Fibroblast of lung (primary cell): Measurements from ENCODE around the gene TRAPPC3L. TPM values are rescaled to one million over a fixed set of nuclear protein-coding genes. Genes with fewer than 3 reads are reported as not detected.

ENCODE experiments used
- DNase-seq, 2 donors: peaks; one replicate each; pipeline versions ENCODE4 v3.0.0 to v3.0.0-alpha.2; 2010; ENCODE audit warnings: low read depth in 2 of 2
- H2AFZ ChIP-seq: 2 replicates; pipeline ENCODE4 v1.5.1; 2012; ENCODE audit warnings: low read length, control low read depth, inconsistent platforms
- H3K27ac ChIP-seq: 2 replicates; pipeline ENCODE4 v1.5.1; 2011; ENCODE audit warnings: low read length, control low read depth; ENCODE audit not compliant: insufficient read depth
- H3K27me3 ChIP-seq: 2 replicates; pipeline ENCODE4 v1.5.1; 2011; ENCODE audit warnings: mild to moderate bottlenecking, low read length; ENCODE audit not compliant: control insufficient read depth, insufficient read depth
- H3K36me3 ChIP-seq: 2 replicates; pipeline ENCODE4 v1.5.1; 2011; ENCODE audit warnings: low read length; ENCODE audit not compliant: control insufficient read depth, insufficient read depth
- H3K4me1 ChIP-seq: 2 replicates; pipeline ENCODE4 v1.5.1; 2011; ENCODE audit warnings: low read length; ENCODE audit not compliant: control insufficient read depth, insufficient read depth; ENCODE audit errors: extremely low read depth
- H3K4me2 ChIP-seq: 2 replicates; pipeline ENCODE4 v1.5.1; 2011; ENCODE audit warnings: low read length, control low read depth; ENCODE audit not compliant: insufficient read depth; ENCODE audit errors: extremely low read depth
- H3K4me3 ChIP-seq, 4 experiments: fragments of 200-600 bp in 1 of 4; sonication (generic) in 1 of 4; replicated peaks in 1 of 4; 2 replicates each; pipeline ENCODE4 v1.5.1; 2011 to 2016; ENCODE audit warnings: low read length in 4 of 4, low read depth in 3 of 4, mild to moderate bottlenecking in 3 of 4, control low read depth in 2 of 4, inconsistent platforms in 1 of 4, mixed read lengths in 1 of 4; ENCODE audit not compliant: insufficient read depth in 1 of 4; ENCODE audit errors: control extremely low read depth in 1 of 4
- H3K79me2 ChIP-seq: 2 replicates; pipeline ENCODE4 v1.5.1; 2012; ENCODE audit warnings: mild to moderate bottlenecking, low read length, inconsistent platforms; ENCODE audit not compliant: control insufficient read depth, insufficient read depth
- H3K9ac ChIP-seq: 2 replicates; pipeline ENCODE4 v1.5.1; 2011; ENCODE audit warnings: mild to moderate bottlenecking, low read length, control low read depth; ENCODE audit not compliant: insufficient read depth
- H3K9me3 ChIP-seq: 2 replicates; pipeline ENCODE4 v1.5.1; 2012; ENCODE audit warnings: low read depth, low read length; ENCODE audit not compliant: control insufficient read depth, insufficient read depth
- H4K20me1 ChIP-seq: 2 replicates; pipeline ENCODE4 v1.5.1; 2011; ENCODE audit warnings: low read length; ENCODE audit not compliant: control insufficient read depth, insufficient read depth; ENCODE audit errors: extremely low read depth
- CTCF ChIP-seq, 2 donors: IDR thresholded peaks in 1 of 2; conservative IDR thresholded peaks in 1 of 2; 1 replicate in 1 of 2; 2 replicates in 1 of 2; pipeline ENCODE4 v1.5.1; 2011 to 2012; ENCODE audit warnings: low read length in 2 of 2, control low read depth in 1 of 2, inconsistent platforms in 1 of 2, low read depth in 1 of 2, mild to moderate bottlenecking in 1 of 2
- EZH2 ChIP-seq: IDR thresholded peaks from 2 replicates; pipeline ENCODE4 v1.5.1; 2012; ENCODE audit warnings: low read length, control low read depth, mild to moderate bottlenecking; ENCODE audit errors: missing control alignments
- polyA plus RNA-seq, 2 donors: library from polyadenylated mRNA; depleted of rRNA in 1 of 2; stranded (reverse) in 1 of 2; unstranded in 1 of 2; fragments of >200 nt; gene quantifications; 2 replicates each; pipeline ENCODE4 v1.2.1, GENCODE V29; 2011 to 2012; ENCODE audit warnings: missing spikeins in 1 of 2
- total RNA-seq: library from RNA; depleted of rRNA; stranded (reverse); fragments of >200 nt; gene quantifications from 2 replicates; pipeline ENCODE4 v1.2.1, GENCODE V29; 2014

TRAPPC3L gene
- total and polyA plus RNA-seq, 2 donors (not counting 1 experiment from before 2014, with no cell fraction given): under 0.01 to 0.05 TPM

GRCh38 chr6:116513224-116513875 lies 32.1 kb downstream of the TRAPPC3L start:
- Histone ChIP-seq H3K79me2 (peaks cover 11% of the 10 kb centered on the region), H3K27me3 (no peaks in the 10 kb centered on the region), H2AFZ (no peak overlapping the region), H3K36me3 (peaks cover 2% of the 10 kb centered on the region), H3K4me1 (no peaks in the 10 kb centered on the region), H3K4me3 (peak overlapping the region; percentile 61 to 81 (median 68)), H3K9ac (no peak overlapping the region), H3K9me3 (no peaks in the 10 kb centered on the region), H3K4me2 (peak overlapping the region; percentile 98), H4K20me1 (no peaks in the 10 kb centered on the region), H3K27ac (no peak overlapping the region)
- no peak for DNase-seq
- TF ChIP-seq CTCF (conservative IDR thresholded peaks at IDR 0.05 in 1 of 2, IDR thresholded peaks at IDR 0.05 in 1 of 2; ENCODE audit: low read depth in 1 of 2, low read length in 2 of 2): no peak
- no peak for TF ChIP-seq EZH2

- Histone ChIP-seq H3K79me2 (peaks cover 11% of the 10 kb centered on the region), H3K4me2 (peak overlapping the region; percentile 98), H2AFZ (no peak overlapping the region), H3K4me3 (peak overlapping the region; percentile 61 to 81 (median 68)), H3K36me3 (peaks cover 2% of the 10 kb centered on the region), H3K27ac (peak overlapping the region; percentile 93), H3K9ac (peak overlapping the region; percentile 21), H3K9me3 (no peaks in the 10 kb centered on the region), H3K4me1 (no peaks in the 10 kb centered on the region), H3K27me3 (no peaks in the 10 kb centered on the region), H4K20me1 (no peaks in the 10 kb centered on the region)
- TF ChIP-seq EZH2 (no peak), CTCF (conservative IDR thresholded peaks at IDR 0.05 in 1 of 2, IDR thresholded peaks at IDR 0.05 in 1 of 2; ENCODE audit: low read depth in 1 of 2, low read length in 2 of 2) (no peak)
- no peak for DNase-seq
These were observed 32.8 kb downstream of the TRAPPC3L start for GRCh38 chr6:116512734-116513133.

- Histone ChIP-seq H4K20me1 (no peaks in the 10 kb centered on the region), H3K4me1 (no peaks in the 10 kb centered on the region), H3K79me2 (peaks cover 11% of the 10 kb centered on the region), H3K9me3 (no peaks in the 10 kb centered on the region), H3K4me3 (peak overlapping the region; percentile 61 to 81 (median 68)), H3K9ac (peak overlapping the region; percentile 72), H2AFZ (peak overlapping the region; percentile 93), H3K27me3 (no peaks in the 10 kb centered on the region), H3K27ac (peak overlapping the region; percentile 93), H3K36me3 (peaks cover 2% of the 10 kb centered on the region), H3K4me2 (peak overlapping the region; percentile 98)
- TF ChIP-seq CTCF (conservative IDR thresholded peaks at IDR 0.05 in 1 of 2, IDR thresholded peaks at IDR 0.05 in 1 of 2; ENCODE audit: low read depth in 1 of 2, low read length in 2 of 2) (no peak), EZH2 (no peak)
- DNase-seq: peak in 1 of 2 donors; percentile 43
These were observed 33.3 kb downstream of the TRAPPC3L start for GRCh38 chr6:116512111-116512559.
